Thoracic aorta (tissue), 2 donors: ENCODE data around the gene ZRSR2. TPM values are rescaled to one million over a fixed set of nuclear protein-coding genes. Genes with fewer than 3 reads are reported as not detected.

Source experiments
- ATAC-seq: fragments of 150-250 bp; one replicate; pipeline ENCODE4 v1.8.0; 2017; ENCODE audit warnings: low read depth; ENCODE audit not compliant: insufficient number of reproducible peaks, low FRiP score
- DNase-seq: peaks from one replicate; pipeline ENCODE4 v3.0.0-alpha.2; 2020; ENCODE audit warnings: low spot score
- H3K27ac ChIP-seq, 2 donors: fragments of 200-600 bp; sonication (generic); 1 replicate in 1 of 2; 2 replicates in 1 of 2; pipeline ENCODE4 v1.5.1; 2016; ENCODE audit warnings: mild to moderate bottlenecking in 2 of 2, moderate library complexity in 2 of 2
- H3K27me3 ChIP-seq: fragments of 200-600 bp; sonication (generic); replicated peaks from 2 replicates; pipeline ENCODE4 v1.6.0; 2016; ENCODE audit warnings: mild to moderate bottlenecking; ENCODE audit not compliant: insufficient read depth
- H3K36me3 ChIP-seq: fragments of 200-600 bp; sonication (generic); one replicate; pipeline ENCODE4 v1.5.1; 2016
- H3K4me1 ChIP-seq, 2 donors: fragments of 200-600 bp; sonication (generic); 1 replicate in 1 of 2; 2 replicates in 1 of 2; pipeline versions ENCODE4 v1.5.1 to v1.6.0; 2016; ENCODE audit warnings: low read depth in 2 of 2, mild to moderate bottlenecking in 1 of 2; ENCODE audit not compliant: control insufficient read depth in 1 of 2
- H3K4me3 ChIP-seq: fragments of 200-600 bp; sonication (generic); 2 replicates; pipeline ENCODE4 v1.5.1; 2016; ENCODE audit warnings: mild to moderate bottlenecking
- H3K9me3 ChIP-seq: fragments of 200-600 bp; sonication (generic); 2 replicates; pipeline ENCODE4 v1.5.1; 2016
- total RNA-seq, 2 donors: library from RNA; depleted of rRNA; stranded (reverse); fragments of >200 nt; gene quantifications; one replicate each; pipeline versions ENCODE4 v1.1.0 to v1.2.3, GENCODE V29; 2016
- TF ChIP-seq, protein P1 (sequence below): fragments of 200-600 bp; sonication (generic); IDR thresholded peaks from one replicate; pipeline ENCODE4 v1.5.1; 2019; ENCODE audit warnings: antibody characterized with exemption

Gene ZRSR2
- total RNA-seq, 2 donors from 2014 or later = 6.4 to 7.1 TPM

DNA sequence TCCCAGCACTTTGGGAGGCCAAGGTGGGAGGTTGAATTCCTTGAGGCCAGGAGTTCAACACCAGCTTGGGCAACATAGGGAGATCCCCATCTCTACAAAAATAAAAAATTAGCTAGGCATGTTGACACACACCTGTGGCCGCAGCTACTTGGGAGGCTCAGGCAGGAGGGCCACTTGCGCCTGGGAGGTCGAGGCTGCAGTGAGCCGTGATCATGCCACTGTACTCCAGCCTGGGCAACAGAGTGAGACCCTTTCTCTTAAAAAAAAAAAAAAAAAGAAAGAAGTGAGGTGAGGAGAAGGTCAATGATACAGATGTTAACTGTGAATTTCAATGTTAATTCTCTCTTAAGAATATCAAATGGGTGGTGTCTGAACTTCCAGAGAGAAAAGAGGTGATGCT lies 79.4 kb downstream of the ZRSR2 start:
- Histone ChIP-seq H3K4me3 (no peak overlapping the region), H3K36me3 (no peaks in the 10 kb centered on the region), H3K27me3 (no peaks in the 10 kb centered on the region), H3K27ac (no peak overlapping the region), H3K4me1 (no peaks in the 10 kb centered on the region), H3K9me3 (no peaks in the 10 kb centered on the region)
- DNase-seq (no peak), ATAC-seq (no peak)
- TF ChIP-seq, protein P1, sequence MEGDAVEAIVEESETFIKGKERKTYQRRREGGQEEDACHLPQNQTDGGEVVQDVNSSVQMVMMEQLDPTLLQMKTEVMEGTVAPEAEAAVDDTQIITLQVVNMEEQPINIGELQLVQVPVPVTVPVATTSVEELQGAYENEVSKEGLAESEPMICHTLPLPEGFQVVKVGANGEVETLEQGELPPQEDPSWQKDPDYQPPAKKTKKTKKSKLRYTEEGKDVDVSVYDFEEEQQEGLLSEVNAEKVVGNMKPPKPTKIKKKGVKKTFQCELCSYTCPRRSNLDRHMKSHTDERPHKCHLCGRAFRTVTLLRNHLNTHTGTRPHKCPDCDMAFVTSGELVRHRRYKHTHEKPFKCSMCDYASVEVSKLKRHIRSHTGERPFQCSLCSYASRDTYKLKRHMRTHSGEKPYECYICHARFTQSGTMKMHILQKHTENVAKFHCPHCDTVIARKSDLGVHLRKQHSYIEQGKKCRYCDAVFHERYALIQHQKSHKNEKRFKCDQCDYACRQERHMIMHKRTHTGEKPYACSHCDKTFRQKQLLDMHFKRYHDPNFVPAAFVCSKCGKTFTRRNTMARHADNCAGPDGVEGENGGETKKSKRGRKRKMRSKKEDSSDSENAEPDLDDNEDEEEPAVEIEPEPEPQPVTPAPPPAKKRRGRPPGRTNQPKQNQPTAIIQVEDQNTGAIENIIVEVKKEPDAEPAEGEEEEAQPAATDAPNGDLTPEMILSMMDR = no peak

DNA sequence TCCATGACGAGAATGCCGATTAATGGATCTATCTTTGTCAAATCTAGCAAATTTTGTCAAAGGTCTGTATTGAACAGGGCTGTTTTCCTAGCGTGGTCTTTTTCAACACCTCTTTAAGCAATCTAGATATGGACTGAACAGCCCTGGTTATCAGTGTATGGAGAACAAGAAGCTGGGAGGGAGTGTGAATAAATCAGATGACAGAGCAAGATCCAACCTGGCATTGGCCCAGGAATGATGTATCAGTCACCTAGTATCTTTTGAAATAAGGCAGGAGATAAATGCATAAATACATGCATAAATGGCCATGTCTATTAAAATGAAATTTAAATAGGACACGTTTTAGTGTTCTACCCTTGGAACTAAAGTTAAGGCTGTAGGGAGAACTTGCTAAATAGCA lies 80.0 kb downstream of the ZRSR2 start:
- H3K4me3 ChIP-seq = no peak overlapping the region
- no peaks in the 10 kb centered on the region for H3K27me3 ChIP-seq
- H3K36me3 ChIP-seq = no peaks in the 10 kb centered on the region
- H3K27ac ChIP-seq = no peak overlapping the region
- no peaks in the 10 kb centered on the region for H3K4me1 ChIP-seq
- ATAC-seq (no peak), DNase-seq (no peak)
- TF ChIP-seq, protein P1 = no peak
- H3K9me3 ChIP-seq = no peaks in the 10 kb centered on the region

Other genes starting within 250 kb of the ZRSR2 start
- 1 to 10 TPM in 1 of 2 donors, not detected in 1; 4.6 TPM for gene ACE2, start 189.5 kb upstream of the ZRSR2 start, total RNA-seq
- gene CLTRN, start 125.7 kb upstream of the ZRSR2 start, total RNA-seq = under 1 TPM in 1 of 2 donors, not detected in 1; 0.78 TPM
- 10 to 100 TPM; 29.1 to 32.1 TPM for gene CA5B, start 52.2 kb upstream of the ZRSR2 start, total RNA-seq
- 100 to 1,000 TPM in 1 of 2 donors, 10 to 100 TPM in 1; 61.6 to 155 TPM for gene AP1S2, start 64.3 kb downstream of the ZRSR2 start, total RNA-seq